A204.1 (cell line): Measurements from ENCODE around the gene ADSS2.
"Not testable (repeated sequence)": the region's sequence is repeated elsewhere in the genome, so short reads cannot be mapped to it uniquely, and the experiment has no call there.

ENCODE experiments used
- FAIRE-seq: peaks from 2 replicates; lab custom pipeline; 2012; peaks lifted over from hg19 to GRCh38; lab: Jason Lieb, UNC

The ADSS2 gene

DNA sequence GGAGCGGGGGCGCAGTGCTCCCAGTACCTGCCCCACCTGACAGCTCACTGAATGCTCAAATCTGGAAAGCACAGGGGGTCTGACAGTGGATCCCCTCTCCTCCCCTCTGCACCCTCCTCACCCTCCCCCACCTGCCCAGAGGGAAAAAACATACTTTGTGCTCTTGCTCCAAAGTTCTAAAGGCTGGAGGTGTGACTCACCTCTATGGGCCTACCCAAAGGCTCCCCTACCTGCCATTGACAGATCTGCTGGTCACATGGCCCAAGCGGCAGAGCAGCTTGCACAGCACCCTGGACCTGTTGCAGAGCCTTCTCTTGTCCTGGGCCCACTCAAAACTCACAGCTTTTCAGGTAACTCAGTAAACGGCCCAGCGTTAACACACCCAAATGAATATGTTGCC, 55.7 kb downstream of the ADSS2 start:
- no peak for FAIRE-seq

DNA sequence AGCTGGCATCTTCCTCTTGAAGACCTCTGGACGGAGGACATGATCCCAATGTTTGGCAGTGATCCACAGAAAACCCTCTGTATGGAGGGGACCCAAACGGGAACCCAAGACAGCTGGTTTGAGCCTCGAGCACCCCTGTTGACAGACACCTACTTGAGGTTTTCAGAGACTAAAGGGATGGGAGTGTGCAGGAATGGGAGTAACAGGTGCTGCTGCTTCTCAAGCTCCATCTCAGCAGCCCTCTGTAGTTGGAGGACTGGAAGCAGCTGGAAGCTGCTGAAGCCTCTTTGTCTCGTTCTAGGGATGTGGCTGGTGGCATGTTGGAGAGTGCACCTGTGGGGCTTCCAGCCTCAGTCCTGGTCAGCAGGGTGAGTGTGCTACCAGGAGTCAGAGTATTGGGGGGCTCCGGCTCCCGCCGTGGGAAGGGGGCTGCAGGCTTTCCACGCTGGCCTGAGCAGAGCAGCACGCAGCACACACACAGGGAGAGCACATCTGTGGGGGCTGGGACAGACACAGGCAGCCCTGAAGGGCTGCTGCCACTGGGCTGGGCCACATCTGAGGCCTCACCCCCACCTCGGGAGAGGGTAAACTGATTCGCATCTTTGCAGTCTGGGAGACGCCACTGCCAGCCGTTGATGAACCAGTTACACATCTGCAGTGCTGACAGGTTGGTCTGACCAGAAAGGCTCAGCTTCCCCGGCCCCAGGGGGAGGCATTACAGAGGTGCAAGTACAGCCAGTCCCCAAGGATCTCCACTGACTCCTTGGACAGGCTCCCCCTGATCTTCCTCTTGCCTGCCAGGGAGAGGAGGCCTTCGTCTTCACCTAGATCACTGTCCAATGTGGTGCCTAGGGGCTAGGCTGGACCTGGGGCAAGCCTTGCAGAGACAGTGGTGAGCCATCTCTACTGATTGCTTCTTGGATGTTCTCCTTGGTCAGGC, 56.6 kb downstream of the ADSS2 start:
- no peak for FAIRE-seq

GRCh38 chr1:244394346-244394745, 57.4 kb downstream of the ADSS2 start:
- FAIRE-seq, result no peak

GRCh38 chr1:244393604-244394176, 58.0 kb downstream of the ADSS2 start:
- no peak for FAIRE-seq

GRCh38 chr1:244391761-244392160, 59.9 kb downstream of the ADSS2 start:
- FAIRE-seq, result no peak

GRCh38 chr1:244388961-244389360, 62.7 kb downstream of the ADSS2 start:
- FAIRE-seq, result peak; percentile 90

DNA sequence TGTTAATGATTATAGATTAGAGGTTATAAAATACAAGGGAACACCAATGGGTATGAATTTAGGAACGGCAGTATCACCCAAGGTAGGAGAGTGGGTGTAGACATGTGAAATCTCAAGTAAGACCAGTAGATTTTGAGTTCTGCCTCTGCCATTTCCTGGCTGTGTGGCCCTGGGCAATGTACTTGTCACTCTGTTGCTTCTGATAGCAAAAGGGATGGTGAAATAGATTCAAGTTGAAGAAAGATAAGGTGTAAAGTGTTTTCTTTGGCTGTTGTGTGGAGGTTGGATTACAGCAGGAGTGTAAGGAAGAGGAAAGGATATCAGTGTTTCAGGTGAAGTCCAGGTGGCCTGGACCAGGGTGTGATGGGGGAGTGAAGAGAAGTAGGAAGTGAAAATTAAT, 64.3 kb downstream of the ADSS2 start:
- FAIRE-seq, result no peak

DNA sequence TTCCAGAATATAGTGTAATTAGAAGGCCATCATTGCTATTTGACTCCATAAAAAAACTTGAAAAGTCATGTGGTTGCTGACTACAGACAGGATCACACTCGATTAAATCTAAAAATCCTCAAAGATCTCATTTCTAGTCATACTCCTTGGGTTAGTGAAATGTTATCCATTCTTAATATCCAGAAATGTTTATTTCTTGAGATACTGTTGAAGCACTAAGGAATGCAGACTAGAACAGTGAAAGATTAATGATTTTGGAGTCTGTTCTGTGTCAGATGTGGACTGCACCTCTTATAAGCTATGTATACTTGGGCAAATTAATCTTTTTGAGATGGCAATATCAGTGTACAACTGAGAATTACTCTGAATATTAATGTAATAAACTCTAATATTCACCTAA, 65.1 kb downstream of the ADSS2 start:
- no peak for FAIRE-seq

DNA sequence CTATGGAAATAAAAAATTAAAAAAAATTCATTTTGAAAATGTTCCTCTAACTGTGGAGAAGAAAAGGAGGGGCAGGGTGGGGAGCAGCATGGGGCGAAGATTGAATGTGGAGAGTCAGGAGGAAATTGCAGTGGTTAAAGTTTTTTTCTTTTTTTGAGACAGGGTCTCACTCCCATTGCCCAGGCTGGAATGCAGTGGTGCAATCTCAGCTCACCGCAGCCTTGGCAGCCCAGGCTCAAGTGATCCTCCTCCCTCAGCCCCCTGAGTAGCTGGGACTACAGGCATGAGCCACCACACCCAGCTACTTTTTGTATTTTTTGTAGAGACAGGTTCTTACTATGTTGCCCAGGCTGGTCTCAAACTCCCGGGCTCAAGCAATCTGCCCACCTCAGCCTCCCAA, 67.6 kb downstream of the ADSS2 start:
- no peak for FAIRE-seq

DNA sequence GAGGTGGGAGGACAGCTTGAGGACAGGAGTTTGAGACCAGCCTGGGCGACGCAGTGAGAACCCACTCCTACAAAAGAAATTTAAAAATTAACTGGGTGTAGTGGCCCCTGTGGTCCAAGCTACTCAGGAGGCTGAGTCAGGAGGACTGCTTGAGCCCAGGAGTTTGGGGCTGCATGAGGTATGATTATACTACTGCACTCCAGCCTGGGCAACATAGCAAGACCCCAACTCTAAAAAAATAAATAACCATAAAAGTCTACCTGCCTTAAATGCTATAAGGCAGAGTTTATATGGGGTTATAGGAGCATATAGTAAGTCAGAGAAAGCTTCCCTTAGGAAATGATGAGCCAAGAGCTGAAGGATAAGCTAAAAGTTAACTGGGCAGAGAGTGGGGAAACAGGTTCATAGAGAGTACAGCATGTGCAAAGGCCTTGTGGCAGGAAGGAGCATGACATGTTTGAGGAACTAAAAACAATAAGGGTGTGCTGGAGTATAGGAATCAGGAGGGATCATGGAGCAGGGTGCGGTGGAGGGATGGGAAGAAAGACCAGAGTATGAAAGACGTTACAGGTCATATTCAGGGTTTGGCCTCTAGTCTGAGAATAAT, 68.3 kb downstream of the ADSS2 start:
- FAIRE-seq, result no peak

GRCh38 chr1:244381878-244382565, 69.7 kb downstream of the ADSS2 start:
- no peak for FAIRE-seq

GRCh38 chr1:244376126-244376525, 75.6 kb downstream of the ADSS2 start:
- FAIRE-seq, result no peak

GRCh38 chr1:244375051-244375450, 76.7 kb downstream of the ADSS2 start:
- no peak for FAIRE-seq

GRCh38 chr1:244374484-244374883, 77.2 kb downstream of the ADSS2 start:
- not testable (repeated sequence) for FAIRE-seq

DNA sequence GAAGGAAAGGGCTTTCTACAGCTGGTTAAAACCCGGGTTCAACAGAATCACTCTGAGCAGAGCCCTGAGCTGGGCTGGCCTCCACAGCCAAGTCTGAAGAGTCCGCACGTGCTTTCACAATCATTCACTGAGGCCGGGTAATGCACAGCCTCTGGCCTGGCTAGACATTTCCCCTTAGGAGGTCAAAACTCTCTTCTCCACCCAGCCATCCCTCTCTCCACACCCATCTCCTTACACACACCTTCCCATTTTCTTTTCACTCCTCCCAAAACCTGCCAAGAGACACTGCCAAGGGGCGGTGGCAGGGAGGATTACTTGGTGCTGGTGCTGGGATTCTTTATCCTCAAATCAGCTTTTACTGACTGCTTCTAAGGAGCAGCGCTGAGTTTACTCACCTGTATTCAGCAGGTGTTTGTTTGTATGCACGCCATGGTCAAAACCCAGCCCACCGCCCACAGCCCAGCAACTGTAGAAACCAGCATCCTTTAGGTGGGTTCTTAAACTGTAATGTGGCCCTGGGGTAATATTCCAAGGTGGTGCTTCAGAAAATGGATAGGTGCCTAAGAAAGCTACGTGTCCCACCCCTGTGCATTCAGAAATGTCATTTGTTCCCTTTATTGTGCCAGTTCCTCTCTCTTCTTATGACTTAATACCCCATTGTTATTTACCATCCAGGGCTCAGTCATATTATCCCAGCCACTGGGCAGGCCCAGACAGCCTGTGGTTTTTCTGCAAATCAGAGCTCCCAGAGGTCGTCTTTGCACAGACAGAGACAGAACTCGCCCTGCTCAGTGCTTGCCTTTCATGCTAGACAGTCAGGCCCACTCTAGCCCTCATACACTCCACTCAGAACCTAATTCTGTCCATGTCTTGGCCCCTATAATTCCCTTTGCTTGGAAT, 80.2 kb downstream of the ADSS2 start:
- no peak for FAIRE-seq

DNA sequence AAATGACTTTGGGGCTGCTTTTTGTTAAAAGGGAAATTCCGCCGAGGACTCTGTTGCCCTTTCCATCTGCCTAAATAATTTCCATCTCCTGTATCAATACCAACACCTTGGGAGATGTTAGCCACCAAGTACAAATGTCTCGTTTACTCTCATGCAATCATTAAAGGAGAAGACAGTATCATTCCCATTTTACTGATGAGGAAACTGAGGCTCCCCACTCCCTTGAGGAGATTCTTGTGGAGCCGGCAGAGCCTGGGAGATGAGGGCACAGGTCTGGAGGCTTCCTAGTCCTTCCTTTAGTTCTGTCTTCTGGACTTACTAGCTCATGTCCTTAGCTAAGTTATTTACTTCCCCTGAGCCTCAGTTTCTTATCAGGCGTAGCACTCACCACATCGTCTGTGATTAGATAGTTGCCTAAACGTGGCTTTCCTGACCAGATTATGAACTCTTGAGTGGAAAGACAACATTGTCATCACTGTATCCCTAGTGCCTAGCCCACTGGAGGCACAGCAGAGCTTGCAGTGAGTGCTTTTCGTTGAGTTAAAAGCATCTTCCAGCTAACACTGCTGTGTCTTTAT, 81.6 kb downstream of the ADSS2 start:
- no peak for FAIRE-seq

DNA sequence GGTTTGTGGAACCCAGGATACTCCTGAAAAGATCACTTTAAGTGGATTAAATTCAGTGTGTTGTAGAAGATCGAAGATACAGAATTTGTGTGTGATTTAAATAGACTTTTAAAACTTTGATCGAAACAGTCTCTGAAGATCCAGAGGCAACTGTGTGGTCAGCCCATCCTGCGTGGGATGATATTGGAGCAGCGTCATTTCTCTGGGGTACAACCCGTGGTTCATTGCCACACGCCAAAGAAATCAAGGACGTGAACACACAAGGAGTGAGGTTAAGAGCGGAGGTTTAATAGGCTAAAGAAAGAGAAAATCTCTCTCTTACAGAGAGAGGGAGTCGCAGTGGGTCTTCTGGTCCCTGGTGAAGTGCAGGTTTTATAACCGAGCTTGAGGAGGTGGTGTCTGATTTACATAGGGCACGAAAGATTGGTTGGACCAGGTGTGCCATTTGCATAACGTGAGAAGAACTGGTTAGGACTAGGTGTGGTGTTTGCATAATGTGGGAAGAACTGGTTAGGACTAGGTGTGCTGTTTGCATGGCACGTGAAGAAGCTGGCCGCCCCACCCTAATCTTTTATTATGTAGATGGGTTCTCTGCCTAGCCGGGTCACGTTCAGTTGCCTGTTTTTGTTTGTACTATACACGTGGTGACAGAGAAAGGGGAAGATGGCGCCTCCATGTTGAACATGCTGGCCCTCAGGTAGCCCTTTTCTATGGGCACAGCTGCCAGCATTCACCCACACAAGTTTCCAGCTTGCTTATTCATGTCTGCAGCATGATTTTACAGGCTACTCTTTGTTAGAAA, 82.3 kb downstream of the ADSS2 start:
- FAIRE-seq, result no peak

GRCh38 chr1:244368279-244368678, 83.4 kb downstream of the ADSS2 start:
- FAIRE-seq, result no peak

GRCh38 chr1:244367399-244368114, 84.2 kb downstream of the ADSS2 start:
- no peak for FAIRE-seq

DNA sequence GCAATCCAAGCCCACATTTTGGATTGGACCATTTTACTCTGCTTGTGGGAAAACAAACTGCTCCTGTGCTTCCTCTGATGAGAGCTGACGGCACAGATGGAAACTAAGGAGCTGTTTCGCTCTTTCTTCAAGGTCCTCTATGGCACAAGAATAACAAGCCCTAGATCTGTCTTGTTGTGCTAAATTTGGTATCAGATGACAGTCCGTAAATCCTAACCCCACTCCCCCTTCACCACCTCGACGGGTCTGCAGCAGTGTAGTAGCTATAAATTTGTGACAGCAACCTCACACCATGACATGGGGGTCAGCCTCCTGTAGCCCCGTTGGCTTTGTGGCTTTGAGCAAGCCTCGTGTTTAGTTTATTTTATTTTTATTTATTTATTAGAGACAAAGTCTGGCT, 85.9 kb downstream of the ADSS2 start:
- FAIRE-seq, result no peak
